ENCODE data around the gene MEG3.

- TF ChIP-seq CTCF (IDR thresholded peaks at IDR 0.05) (no peak), POLR2A (IDR thresholded peaks at IDR 0.05) (no peak), POLR2AphosphoS5 (IDR thresholded peaks at IDR 0.05) (no peak)
Measured at GRCh38 chr14:100875861-100876590, 50.1 kb downstream of the MEG3 start.

All from suprapubic skin (tissue), 4 donors.